Muscle of back (tissue), 11 donors: Measurements from ENCODE around the gene SPEM3. TPM values are rescaled to one million over a fixed set of nuclear protein-coding genes. Genes with fewer than 3 reads are reported as not detected.

Source experiments
- DNase-seq, 3 donors: peaks; one replicate each; pipeline versions ENCODE4 v3.0.0 to v3.0.0-alpha.2; 2013
- polyA plus RNA-seq, 10 donors: library from polyadenylated mRNA; unstranded; fragments of 120-200 nt; gene quantifications; one replicate each; pipeline ENCODE4 v1.2.1, GENCODE V29; 2013; ENCODE audit not compliant: insufficient read length in 10 of 10

Gene SPEM3
- polyA plus RNA-seq, 10 donors, result 0.04 TPM; not detected in 9

DNA sequence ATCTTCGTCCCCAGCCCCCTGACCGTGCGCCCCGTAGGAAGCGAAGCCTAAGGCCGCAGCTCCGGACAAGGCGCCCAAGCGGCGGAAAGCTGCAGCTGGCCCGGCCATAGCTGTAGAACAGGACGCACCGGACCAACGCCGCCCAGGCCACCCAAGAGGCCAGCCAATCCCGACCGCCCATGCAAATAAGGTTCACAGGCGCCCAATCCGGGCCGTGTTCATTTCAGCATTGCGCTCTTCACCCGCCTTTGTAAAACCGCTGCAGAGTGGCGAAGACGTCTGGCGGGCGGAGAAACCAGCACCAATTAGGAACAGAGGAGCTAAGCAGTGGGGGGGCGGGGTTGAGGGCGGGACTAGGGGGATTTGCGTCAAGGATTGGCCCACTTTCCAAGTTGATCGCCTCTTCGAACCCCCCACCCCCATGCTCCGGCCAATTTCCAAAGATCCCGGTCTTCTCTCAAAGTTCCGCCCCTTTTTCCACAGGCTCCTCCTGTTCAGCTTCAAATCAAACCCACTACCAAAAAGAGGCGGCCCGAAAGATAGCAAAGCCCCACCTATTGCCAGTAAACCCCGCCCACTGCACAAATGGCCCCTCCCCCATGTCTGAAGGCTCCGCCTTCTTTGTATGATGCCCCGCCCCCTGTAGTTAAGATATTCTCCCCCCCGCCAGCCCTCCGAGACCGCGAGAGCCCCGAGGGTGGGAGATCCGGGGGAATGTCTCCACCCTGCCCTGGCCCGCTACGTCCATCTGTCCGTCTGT, 24.5 kb upstream of the SPEM3 start, which contains the start of gene TMEM256:
TMEM256 (minus strand) TSS at position 121 of the 760 bp plus-strand sequence; CDS start at position 108, 13 bp downstream.
- peak; percentile 99 to 100 (median 99) for DNase-seq

GRCh38 chr17:7404737-7405349, 23.8 kb upstream of the SPEM3 start:
- DNase-seq, result peak in 1 of 3 donors; percentile 65

GRCh38 chr17:7405350-7406234, 23.1 kb upstream of the SPEM3 start:
- peak in 2 of 3 donors; percentile 46 to 84 for DNase-seq

- DNase-seq, result peak in 1 of 3 donors; percentile 33
These were observed 22.3 kb upstream of the SPEM3 start for GRCh38 chr17:7406235-7406825.

DNA sequence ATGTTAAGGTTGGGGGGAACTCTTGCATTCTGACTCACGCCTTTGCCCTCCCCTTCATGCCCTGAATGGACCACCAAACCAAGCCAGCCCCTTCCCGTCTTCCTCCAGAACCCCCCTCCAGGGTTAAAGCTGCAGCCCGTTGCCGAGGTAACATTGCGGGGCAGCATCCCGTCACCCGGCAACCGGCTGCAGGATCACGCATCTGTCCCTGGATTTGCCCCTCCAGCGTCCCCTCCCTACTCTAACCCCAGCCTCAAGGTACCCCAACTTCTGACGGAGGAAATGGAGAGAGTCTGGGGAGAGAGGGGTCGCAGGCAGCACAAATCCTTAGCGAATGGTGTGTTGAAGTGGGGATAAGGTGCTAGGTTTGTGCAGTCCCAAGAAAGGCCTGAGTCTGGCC, 21.6 kb upstream of the SPEM3 start:
- DNase-seq, result no peak

DNA sequence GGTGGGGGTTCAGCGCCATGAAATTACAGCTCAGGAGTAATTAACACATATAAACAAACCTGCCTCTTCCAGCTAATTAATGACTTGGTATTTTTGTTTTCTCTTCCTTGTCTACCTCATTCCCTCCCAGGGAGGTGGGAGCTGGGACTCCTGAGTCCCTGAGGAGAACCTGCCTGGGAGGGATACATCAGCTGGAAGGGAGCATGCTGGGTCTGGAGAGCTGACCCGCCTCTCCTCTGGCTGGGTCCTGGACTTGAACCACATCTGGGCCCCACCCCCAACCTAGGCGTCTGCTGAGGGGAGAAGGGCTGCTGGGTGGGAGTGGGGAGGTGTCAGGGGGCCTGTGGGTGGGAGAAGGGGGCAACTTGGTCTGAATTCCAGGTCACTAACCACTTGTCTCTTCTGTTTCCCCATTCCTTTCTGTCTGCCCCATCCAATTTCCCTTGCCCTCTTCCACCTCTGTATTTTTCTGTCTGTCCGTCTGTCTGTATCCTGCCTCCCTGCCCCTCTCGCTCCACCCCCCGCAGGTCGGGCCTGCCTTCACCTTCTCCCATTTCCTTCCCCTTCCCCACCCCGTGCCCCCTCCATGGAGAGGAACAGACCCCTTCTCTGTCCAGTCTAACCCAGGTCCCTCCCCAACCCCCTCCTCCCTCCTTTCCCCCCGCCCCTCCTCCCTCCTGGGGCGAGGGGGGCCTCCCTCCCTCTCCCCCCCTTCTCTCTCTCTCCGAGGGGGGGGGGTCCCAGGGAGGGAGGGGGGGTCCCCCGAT, 21.0 kb upstream of the SPEM3 start, which contains the start of gene NLGN2:
NLGN2 (plus strand) TSS at position 361 of the 767 bp plus-strand sequence. CDS start 411 bp downstream, outside the sequence.
- DNase-seq, result no peak

GRCh38 chr17:7408252-7408727, 20.4 kb upstream of the SPEM3 start:
- DNase-seq, result no peak

- no peak for DNase-seq
These were observed 19.8 kb upstream of the SPEM3 start for GRCh38 chr17:7408863-7409262.

- no peak for DNase-seq
These were observed 18.9 kb upstream of the SPEM3 start for GRCh38 chr17:7409716-7410115.

GRCh38 chr17:7410634-7411426, 17.8 kb upstream of the SPEM3 start:
- DNase-seq, result no peak

DNA sequence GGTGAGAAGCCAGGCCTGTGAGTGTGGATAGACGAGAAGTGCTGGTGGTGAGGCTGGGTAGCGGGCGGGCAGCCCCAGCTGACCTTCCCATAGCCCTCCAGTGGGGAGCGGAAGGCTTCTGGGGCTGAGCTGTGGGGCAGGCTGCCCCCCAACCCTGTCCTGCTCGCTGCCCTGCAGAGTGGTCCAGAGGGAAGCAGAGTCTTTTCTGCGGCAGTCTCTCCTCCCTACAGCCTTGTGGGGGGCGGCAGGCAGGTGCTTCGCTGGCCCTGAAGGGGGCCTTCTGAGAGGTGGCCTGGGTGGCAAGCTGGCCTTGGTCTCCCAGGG, 17.3 kb upstream of the SPEM3 start:
- DNase-seq, result no peak

- DNase-seq, result no peak
These were observed 15.2 kb upstream of the SPEM3 start for GRCh38 chr17:7413346-7413985.

DNA sequence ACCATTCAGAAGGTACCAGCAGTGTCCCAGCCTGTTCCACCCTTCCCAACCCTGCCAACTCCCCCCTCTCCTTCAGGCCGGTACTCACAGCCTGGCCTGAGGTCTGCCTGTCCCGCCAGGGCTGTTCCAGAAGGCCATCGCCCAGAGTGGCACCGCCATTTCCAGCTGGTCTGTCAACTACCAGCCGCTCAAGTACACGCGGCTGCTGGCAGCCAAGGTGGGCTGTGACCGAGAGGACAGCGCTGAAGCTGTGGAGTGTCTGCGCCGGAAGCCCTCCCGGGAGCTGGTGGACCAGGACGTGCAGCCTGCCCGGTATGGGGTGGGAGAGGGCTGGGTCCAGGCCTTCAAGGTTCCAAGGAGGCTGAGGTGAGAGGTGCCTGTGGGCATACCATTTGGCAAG, 13.8 kb upstream of the SPEM3 start:
- no peak for DNase-seq

DNA sequence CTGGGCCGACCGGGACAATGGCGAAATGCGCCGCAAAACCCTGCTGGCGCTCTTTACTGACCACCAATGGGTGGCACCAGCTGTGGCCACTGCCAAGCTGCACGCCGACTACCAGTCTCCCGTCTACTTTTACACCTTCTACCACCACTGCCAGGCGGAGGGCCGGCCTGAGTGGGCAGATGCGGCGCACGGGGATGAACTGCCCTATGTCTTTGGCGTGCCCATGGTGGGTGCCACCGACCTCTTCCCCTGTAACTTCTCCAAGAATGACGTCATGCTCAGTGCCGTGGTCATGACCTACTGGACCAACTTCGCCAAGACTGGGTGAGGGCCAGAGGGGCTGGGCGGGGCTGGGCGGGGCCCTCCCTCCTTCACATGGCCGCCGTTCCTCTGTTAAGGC, 12.9 kb upstream of the SPEM3 start:
- DNase-seq, result no peak

DNA sequence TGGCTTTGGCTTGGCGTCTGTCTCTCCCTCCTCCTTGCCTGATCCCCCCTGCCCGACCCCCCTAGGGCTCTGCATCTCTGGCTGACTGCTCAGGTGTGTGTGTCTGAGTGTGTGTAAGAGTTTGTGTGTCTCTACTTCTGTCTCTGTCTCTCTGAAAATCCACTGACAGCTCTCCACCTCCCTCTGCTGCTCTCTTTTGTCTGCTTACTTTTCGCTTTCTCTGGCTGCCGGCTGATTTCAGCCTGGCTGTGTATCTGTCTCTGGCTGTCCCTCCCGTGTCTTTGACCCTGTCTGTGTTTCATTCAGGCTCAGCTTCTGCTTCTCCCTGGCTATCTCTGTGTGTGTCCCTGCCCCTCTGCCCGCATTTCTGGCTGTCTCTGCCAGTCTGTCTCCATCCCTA, 12.3 kb upstream of the SPEM3 start:
- no peak for DNase-seq

GRCh38 chr17:7417056-7417655, 11.5 kb upstream of the SPEM3 start:
- DNase-seq, result no peak

GRCh38 chr17:7418472-7419152, 10.0 kb upstream of the SPEM3 start:
- no peak for DNase-seq

DNA sequence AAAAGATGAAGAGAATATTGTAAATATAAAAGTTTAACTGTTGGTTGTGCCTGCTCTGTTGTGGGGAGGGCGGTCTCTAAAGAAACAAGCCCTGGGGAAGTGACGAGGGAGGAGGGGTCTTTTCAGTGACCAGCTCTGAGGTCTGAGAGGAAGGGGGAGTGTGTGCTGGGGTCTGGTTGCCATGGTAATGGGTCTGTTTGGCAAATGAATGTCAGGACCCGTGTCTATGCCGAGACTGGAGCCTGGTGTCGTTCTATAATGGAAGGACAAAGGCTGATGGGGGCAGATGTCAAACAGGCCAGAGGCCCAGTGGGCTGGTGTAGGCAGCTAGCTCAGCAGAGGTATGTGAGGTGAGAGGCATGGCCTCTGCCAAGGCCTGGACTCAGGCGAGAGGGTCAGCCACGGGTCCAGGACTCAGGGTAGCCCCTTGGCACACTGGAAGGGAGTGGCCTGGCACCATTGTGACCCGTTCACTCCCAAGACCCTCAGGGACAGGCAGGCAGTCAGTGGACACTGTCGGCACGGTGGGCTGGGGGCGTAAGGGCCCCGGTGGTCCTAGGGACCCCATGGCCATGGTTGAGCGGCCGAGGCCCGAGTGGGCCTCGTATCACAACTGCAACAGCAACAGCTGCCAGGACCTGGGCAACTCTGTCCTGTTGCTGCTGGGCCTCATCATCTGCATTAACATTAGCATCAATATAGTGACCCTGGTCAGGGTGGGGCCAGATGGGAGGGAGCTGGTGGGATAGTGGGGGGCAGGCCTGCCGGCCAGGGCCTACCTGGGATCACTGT, 8.6 kb upstream of the SPEM3 start, which contains the start of gene SPEM1:
SPEM1 (plus strand) TSS at position 506 of the 792 bp plus-strand sequence; CDS start at position 567, 61 bp downstream.
- no peak for DNase-seq
